ENCODE data around the gene ZNF70.

Gene ZNF70

GRCh38 chr22:23777776-23778576, 27.1 kb upstream of the ZNF70 start:
- H3K9me3 ChIP-seq (ENCODE audit: low read length): no peaks in the 10 kb centered on the region
- H3K27me3 ChIP-seq (ENCODE audit: control insufficient read depth in 1 of 2, insufficient read depth in 2 of 2, low read length in 2 of 2): no peaks in the 10 kb centered on the region
- H3K27ac ChIP-seq (ENCODE audit: low read depth, low read length): peak overlapping the region; percentile 67
- H3K4me3 ChIP-seq (ENCODE audit: low read depth in 1 of 2, low read length in 2 of 2): no peak overlapping the region
- H3K9ac ChIP-seq (ENCODE audit: low read length): peak overlapping the region; percentile 2
- H3K36me3 ChIP-seq (ENCODE audit: insufficient read depth, low read length): peaks cover 6% of the 10 kb centered on the region
- peaks cover 35% of the 10 kb centered on the region for H3K4me1 ChIP-seq (ENCODE audit: insufficient read depth, low read length)

GRCh38 chr22:23775779-23776375, 25.0 kb upstream of the ZNF70 start:
- H3K27ac ChIP-seq (ENCODE audit: low read depth, low read length): no peak overlapping the region
- peaks cover 35% of the 10 kb centered on the region for H3K4me1 ChIP-seq (ENCODE audit: insufficient read depth, low read length)
- H3K27me3 ChIP-seq (ENCODE audit: control insufficient read depth in 1 of 2, insufficient read depth in 2 of 2, low read length in 2 of 2): no peaks in the 10 kb centered on the region
- no peak overlapping the region for H3K9ac ChIP-seq (ENCODE audit: low read length)
- H3K9me3 ChIP-seq (ENCODE audit: low read length): no peaks in the 10 kb centered on the region
- H3K36me3 ChIP-seq (ENCODE audit: insufficient read depth, low read length): no peaks in the 10 kb centered on the region
- no peak overlapping the region for H3K4me3 ChIP-seq (ENCODE audit: low read depth in 1 of 2, low read length in 2 of 2)

- no peaks in the 10 kb centered on the region for H3K27me3 ChIP-seq (ENCODE audit: control insufficient read depth in 1 of 2, insufficient read depth in 2 of 2, low read length in 2 of 2)
- no peak overlapping the region for H3K27ac ChIP-seq (ENCODE audit: low read depth, low read length)
- H3K4me1 ChIP-seq (ENCODE audit: insufficient read depth, low read length): peaks cover 35% of the 10 kb centered on the region
- H3K9me3 ChIP-seq (ENCODE audit: low read length): no peaks in the 10 kb centered on the region
- H3K4me3 ChIP-seq (ENCODE audit: low read depth in 1 of 2, low read length in 2 of 2): no peak overlapping the region
- no peak overlapping the region for H3K9ac ChIP-seq (ENCODE audit: low read length)
- H3K36me3 ChIP-seq (ENCODE audit: insufficient read depth, low read length): no peaks in the 10 kb centered on the region
Observed at GRCh38 chr22:23774922-23775436, 24.1 kb upstream of the ZNF70 start.

GRCh38 chr22:23774114-23774921, 23.4 kb upstream of the ZNF70 start:
- H3K9me3 ChIP-seq (ENCODE audit: low read length): no peaks in the 10 kb centered on the region
- H3K4me3 ChIP-seq (ENCODE audit: low read depth in 1 of 2, low read length in 2 of 2): no peak overlapping the region
- H3K9ac ChIP-seq (ENCODE audit: low read length): no peak overlapping the region
- no peaks in the 10 kb centered on the region for H3K36me3 ChIP-seq (ENCODE audit: insufficient read depth, low read length)
- H3K4me1 ChIP-seq (ENCODE audit: insufficient read depth, low read length): peaks cover 38% of the 10 kb centered on the region
- no peaks in the 10 kb centered on the region for H3K27me3 ChIP-seq (ENCODE audit: control insufficient read depth in 1 of 2, insufficient read depth in 2 of 2, low read length in 2 of 2)
- H3K27ac ChIP-seq (ENCODE audit: low read depth, low read length): no peak overlapping the region

- H3K9me3 ChIP-seq (ENCODE audit: low read length): no peaks in the 10 kb centered on the region
- H3K4me3 ChIP-seq (ENCODE audit: low read depth in 1 of 2, low read length in 2 of 2): peak overlapping the region; percentile 9 to 66
- peak overlapping the region; percentile 61 for H3K9ac ChIP-seq (ENCODE audit: low read length)
- no peak overlapping the region for H3K27ac ChIP-seq (ENCODE audit: low read depth, low read length)
- H3K27me3 ChIP-seq (ENCODE audit: control insufficient read depth in 1 of 2, insufficient read depth in 2 of 2, low read length in 2 of 2): no peaks in the 10 kb centered on the region
- peaks cover 45% of the 10 kb centered on the region for H3K4me1 ChIP-seq (ENCODE audit: insufficient read depth, low read length)
- H3K36me3 ChIP-seq (ENCODE audit: insufficient read depth, low read length): no peaks in the 10 kb centered on the region
Observed at GRCh38 chr22:23773483-23774113, 22.7 kb upstream of the ZNF70 start.

GRCh38 chr22:23772649-23773473, 21.9 kb upstream of the ZNF70 start, which contains the start of gene MMP11:
TSS of gene MMP11 (plus strand) at chr22:23772849. CDS start at chr22:23772871, 22 bp downstream.
- Histone ChIP-seq H3K36me3 (ENCODE audit: insufficient read depth, low read length) (no peaks in the 10 kb centered on the region), H3K27me3 (ENCODE audit: control insufficient read depth in 1 of 2, insufficient read depth in 2 of 2, low read length in 2 of 2) (no peaks in the 10 kb centered on the region), H3K4me3 (ENCODE audit: low read depth in 1 of 2, low read length in 2 of 2) (peak within 1 kb of the TSS; percentile 66 to 88), H3K27ac (ENCODE audit: low read depth, low read length) (peak within 1 kb of the TSS; percentile 68), H3K9ac (ENCODE audit: low read length) (peak within 1 kb of the TSS; percentile 61), H3K4me1 (ENCODE audit: insufficient read depth, low read length) (peaks cover 42% of the 10 kb centered on the region), H3K9me3 (ENCODE audit: low read length) (no peaks in the 10 kb centered on the region)

GRCh38 chr22:23772315-23772648, 21.4 kb upstream of the ZNF70 start:
- no peaks in the 10 kb centered on the region for H3K36me3 ChIP-seq (ENCODE audit: insufficient read depth, low read length)
- H3K27ac ChIP-seq (ENCODE audit: low read depth, low read length): no peak overlapping the region
- no peaks in the 10 kb centered on the region for H3K9me3 ChIP-seq (ENCODE audit: low read length)
- no peak overlapping the region for H3K9ac ChIP-seq (ENCODE audit: low read length)
- H3K4me3 ChIP-seq (ENCODE audit: low read depth in 1 of 2, low read length in 2 of 2): peak overlapping the region; percentile 43 to 88
- no peaks in the 10 kb centered on the region for H3K27me3 ChIP-seq (ENCODE audit: control insufficient read depth in 1 of 2, insufficient read depth in 2 of 2, low read length in 2 of 2)
- peaks cover 38% of the 10 kb centered on the region for H3K4me1 ChIP-seq (ENCODE audit: insufficient read depth, low read length)

- no peak overlapping the region for H3K9ac ChIP-seq (ENCODE audit: low read length)
- peaks cover 32% of the 10 kb centered on the region for H3K4me1 ChIP-seq (ENCODE audit: insufficient read depth, low read length)
- no peak overlapping the region for H3K4me3 ChIP-seq (ENCODE audit: low read depth in 1 of 2, low read length in 2 of 2)
- H3K36me3 ChIP-seq (ENCODE audit: insufficient read depth, low read length): no peaks in the 10 kb centered on the region
- H3K27me3 ChIP-seq (ENCODE audit: control insufficient read depth in 1 of 2, insufficient read depth in 2 of 2, low read length in 2 of 2): no peaks in the 10 kb centered on the region
- peak overlapping the region; percentile 44 for H3K27ac ChIP-seq (ENCODE audit: low read depth, low read length)
- H3K9me3 ChIP-seq (ENCODE audit: low read length): no peaks in the 10 kb centered on the region
Observed at GRCh38 chr22:23769321-23769965, 18.5 kb upstream of the ZNF70 start.

GRCh38 chr22:23767673-23768548, 17.0 kb upstream of the ZNF70 start, which contains the start of gene CHCHD10:
TSS of gene CHCHD10 (minus strand) at chr22:23767972. CDS start at chr22:23767874, 98 bp downstream.
- peak within 1 kb of the TSS; percentile 71 for H3K9ac ChIP-seq (ENCODE audit: low read length)
- H3K9me3 ChIP-seq (ENCODE audit: low read length): no peaks in the 10 kb centered on the region
- H3K36me3 ChIP-seq (ENCODE audit: insufficient read depth, low read length): no peaks in the 10 kb centered on the region
- H3K27me3 ChIP-seq (ENCODE audit: control insufficient read depth in 1 of 2, insufficient read depth in 2 of 2, low read length in 2 of 2): no peaks in the 10 kb centered on the region
- H3K4me1 ChIP-seq (ENCODE audit: insufficient read depth, low read length): peaks cover 28% of the 10 kb centered on the region
- H3K27ac ChIP-seq (ENCODE audit: low read depth, low read length): peak within 1 kb of the TSS; percentile 94
- H3K4me3 ChIP-seq (ENCODE audit: low read depth in 1 of 2, low read length in 2 of 2): peak within 1 kb of the TSS; percentile 59 to 77
